Urothelium cell line (cell line): Measurements from ENCODE around the gene THSD4.
A peak's percentile ranks its signal among the peaks of the same experiment; 100 is the strongest.
"Not testable (repeated sequence)": the region's sequence is repeated elsewhere in the genome, so short reads cannot be mapped to it uniquely, and the experiment has no call there.

Experiments
- DNase-seq: peaks from one replicate; pipeline ENCODE4 v3.0.0; 2011; ENCODE audit warnings: low spot score, mixed read lengths
- FAIRE-seq: peaks from 2 replicates; lab custom pipeline; 2011; peaks lifted over from hg19 to GRCh38; lab: Jason Lieb, UNC

THSD4 gene

DNA sequence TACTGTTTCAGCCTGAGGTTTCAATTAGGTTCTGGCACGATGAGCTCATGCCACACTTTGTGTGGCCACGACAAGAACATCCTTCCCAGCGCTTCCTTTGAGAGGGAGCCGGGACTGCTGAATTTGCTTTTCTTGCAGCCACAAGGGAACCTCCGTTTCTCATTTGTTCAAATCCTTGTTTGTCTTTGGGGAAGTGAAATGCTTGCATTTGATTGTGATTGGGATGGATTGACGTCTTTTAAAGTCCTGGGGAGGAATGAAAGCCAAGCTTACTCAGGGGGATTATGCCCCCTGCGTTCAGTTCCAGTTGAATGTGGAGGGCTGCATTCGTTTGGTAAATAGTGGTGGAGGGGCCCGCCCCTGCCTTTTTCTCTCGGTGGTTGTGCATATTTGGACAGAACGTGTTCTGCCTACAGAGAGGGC is 277.6 kb downstream of the THSD4 start:
- no peak for DNase-seq
- FAIRE-seq = no peak

- no peak for FAIRE-seq
- no peak for DNase-seq
These were observed 278.1 kb downstream of the THSD4 start for GRCh38 chr15:71393383-71393782.

DNA sequence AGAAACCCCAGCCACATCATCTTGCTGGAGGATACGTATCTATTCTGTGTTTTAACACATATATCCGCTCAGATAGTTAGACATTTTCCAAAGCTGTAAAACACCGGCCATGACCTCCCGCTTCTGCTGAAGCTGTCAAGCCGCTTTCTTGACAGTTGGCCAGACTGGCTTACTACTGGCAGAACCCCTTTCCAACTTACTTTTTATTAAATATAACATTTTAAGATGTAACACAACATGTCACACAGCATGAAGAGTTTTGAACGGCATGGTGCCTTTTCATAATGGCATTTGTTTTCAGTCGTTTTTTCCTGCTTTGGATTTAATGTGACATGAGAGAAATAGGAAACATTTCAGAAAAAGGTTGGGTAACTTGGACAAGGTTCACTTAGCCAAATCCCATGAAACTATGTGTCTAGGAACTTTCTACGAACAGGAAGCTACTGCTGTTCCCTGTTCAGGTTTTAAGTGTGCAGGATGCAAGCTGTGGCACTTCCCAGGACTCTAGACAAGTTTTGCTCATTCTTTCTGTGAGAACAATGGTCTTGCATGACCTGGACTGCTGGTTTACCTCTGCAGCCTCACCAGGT is 281.4 kb downstream of the THSD4 start:
- DNase-seq (no peak), FAIRE-seq (peak; percentile 63)

GRCh38 chr15:71397377-71397776 is 282.1 kb downstream of the THSD4 start:
- no peak for FAIRE-seq
- DNase-seq = no peak

DNA sequence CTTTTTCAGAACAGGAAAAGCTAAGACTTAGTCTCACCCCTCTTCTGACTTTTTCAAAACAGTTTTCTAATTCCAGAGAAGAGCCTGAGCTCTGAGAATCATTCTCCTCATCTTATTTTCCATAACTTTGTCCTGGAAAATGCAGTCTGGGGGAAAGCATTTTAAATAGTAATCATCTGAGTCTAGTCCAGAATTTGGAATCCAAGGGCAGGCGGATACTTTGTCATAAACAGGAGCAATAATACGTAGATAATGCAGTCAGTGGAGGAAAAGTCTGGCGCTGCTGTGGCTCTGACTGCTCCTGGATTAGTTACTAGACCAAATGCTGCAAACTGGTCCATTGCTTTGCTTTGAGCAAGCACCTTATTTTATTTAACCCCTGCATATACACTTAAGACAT is 285.0 kb downstream of the THSD4 start:
- no peak for FAIRE-seq
- DNase-seq = no peak

DNA sequence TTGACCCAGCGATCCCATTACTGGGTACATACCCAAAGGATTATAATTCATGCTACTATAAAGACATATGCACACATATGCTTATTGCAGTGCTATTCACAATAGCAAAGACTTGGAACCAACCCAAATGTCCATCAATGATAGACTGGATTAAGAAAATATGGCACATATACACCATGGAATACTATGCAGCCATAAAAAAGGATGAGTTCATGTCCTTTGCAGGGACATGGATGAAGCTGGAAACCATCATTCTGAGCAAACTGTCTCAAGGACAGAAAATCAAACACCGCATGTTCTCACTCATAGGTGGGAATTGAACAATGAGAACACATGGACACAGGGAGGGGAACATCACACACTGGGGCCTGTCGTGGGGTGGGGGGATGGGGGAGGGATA is 286.5 kb downstream of the THSD4 start:
- DNase-seq, FAIRE-seq: not testable (repeated sequence)

- FAIRE-seq = no peak
- no peak for DNase-seq
These were observed 294.3 kb downstream of the THSD4 start for GRCh38 chr15:71409541-71409940.

DNA sequence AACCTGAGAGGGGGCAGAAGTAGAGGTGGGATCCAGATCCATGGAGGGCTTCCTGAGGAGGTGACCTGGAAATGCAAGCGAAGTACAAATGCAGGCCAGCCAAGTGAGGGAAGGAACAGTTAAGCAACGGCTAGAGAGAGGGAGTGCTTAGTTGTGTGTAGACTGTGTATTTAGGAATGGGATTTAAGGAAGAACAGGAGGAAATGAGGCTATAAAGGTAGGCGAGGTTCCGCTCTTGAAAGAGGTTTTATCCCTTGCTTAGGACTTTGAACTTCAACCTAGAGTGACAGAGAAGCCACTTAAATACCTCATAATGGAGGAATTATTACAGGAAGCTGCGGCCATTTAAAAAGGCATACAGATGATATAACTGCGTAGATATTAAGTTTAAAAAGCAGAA is 295.1 kb downstream of the THSD4 start:
- DNase-seq = no peak
- FAIRE-seq = no peak

DNA sequence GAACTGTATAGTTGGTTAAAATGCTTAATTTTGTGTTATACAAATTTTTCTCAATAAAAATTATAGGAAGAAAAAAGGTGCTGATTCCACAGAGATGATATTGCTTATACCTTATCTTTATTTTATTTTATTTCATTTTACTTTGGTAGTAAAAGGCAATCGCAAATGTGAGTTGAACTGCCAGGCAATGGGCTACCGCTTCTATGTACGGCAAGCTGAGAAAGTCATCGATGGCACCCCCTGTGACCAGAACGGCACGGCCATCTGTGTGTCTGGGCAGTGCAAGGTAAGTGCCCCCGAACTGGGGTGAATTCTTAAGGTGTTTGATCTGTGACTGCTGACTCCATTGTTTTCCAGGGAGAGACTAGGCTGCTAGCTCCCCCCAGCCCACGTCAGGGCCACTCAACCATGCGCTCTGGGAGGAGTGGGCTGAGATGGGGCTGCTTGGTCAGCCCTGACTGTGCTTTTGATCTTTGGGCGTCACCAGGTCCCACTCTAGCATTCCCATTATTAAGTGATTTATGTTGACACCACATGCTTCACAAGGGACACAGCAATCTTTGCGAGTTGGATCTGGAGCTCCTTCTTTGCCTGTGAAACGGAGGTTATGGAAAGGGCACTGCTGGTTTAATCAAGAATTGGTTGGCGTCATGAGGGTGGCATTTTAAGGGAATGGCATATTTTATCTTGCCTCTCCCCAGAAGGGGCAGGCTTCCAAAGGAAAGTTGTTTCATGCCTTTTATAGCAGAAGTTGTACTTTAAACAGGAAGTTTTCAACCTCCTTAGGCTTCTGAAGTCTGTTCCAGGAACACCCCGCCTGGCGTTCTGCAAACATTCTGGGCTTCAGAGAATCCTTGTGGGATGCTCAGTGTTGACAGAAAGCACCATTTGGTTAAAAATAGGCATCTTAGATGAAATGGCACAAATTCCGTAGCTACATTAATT is 296.5 kb downstream of the THSD4 start:
- FAIRE-seq (no peak), DNase-seq (no peak)

DNA sequence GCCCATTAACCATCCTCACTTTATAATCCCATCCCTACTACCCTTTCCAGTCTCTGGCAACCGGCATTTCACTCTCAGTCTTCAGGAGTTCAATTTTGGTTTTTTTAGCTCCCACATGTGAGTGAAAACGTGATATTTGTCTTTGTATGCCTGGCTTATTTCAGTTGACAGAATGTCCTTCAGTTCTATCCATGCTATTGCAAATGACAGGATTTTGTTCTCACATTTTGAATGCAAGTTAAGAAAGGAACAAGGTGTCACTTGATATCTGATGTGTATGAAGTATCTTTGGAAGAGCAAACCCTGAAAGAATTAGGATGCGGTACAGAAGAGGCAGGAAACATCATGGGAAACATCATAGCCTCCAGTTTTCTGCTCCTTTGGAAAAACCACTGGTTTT is 298.1 kb downstream of the THSD4 start:
- DNase-seq (no peak), FAIRE-seq (no peak)

DNA sequence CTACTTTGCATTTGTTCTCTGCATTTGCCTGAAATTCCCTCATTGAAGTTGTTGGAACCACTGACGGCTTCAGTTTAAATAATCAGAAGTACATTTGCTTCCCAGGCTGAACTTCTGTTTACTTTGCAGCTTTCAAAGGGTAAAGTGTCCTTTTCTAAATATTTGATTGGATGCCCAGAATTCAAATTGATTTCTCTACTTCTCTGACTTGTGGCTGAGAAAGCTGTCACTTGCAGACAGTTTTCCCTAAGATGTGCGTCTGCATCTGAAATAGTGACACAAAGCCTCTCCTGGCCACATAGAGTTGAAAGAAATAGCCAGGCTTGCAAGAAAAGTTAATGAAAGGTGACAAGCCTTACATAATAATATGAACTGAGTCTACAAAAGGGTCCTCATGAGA is 299.6 kb downstream of the THSD4 start:
- FAIRE-seq (no peak), DNase-seq (no peak)

GRCh38 chr15:71422530-71423259 is 307.4 kb downstream of the THSD4 start:
- no peak for DNase-seq
- FAIRE-seq = no peak

- DNase-seq = no peak
These were observed 309.5 kb downstream of the THSD4 start for GRCh38 chr15:71424765-71425164.

DNA sequence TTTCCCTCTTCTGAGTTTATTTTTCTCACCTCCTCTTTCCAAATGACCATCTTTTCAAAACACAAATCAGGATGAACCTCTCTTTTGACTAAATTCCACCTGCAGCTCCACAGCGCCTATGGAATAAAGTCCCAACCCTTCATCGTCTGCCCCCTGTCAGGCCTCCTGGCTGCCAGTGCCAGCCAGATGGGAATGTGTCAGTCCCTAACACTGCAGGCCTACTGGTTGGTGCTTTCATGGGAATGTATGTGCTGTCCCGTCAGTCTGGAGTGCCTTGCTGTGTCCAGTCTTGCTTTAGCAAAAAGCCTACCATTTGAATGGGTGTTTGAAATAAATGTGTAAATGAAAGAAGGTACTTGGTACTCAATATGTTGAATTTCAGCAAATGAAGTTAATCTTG is 310.1 kb downstream of the THSD4 start:
- FAIRE-seq = no peak
- DNase-seq = no peak

More at GRCh38 chr15:71424765-71425164, 309.5 kb downstream of the THSD4 start:
- FAIRE-seq = no peak

GRCh38 chr15:71426792-71427191 is 311.5 kb downstream of the THSD4 start:
- DNase-seq (no peak), FAIRE-seq (no peak)

DNA sequence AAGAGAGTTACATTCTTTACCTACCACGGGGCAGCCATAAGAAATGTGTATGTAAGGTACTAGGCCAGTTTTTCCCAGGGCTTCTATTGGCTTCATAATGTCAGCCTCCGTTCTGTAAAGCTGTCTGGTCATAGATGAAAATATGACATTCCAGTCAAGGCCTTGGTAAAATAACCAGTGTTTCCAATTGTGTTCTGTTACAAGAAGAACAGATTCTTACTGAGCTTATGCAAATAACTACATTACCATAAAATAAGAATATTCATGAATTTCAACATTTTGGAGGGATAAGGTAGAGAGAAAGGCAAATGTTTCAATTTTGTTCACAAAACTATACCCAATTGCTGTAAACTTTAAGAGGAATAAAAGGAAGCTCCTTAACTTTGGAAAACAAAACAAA is 315.5 kb downstream of the THSD4 start:
- no peak for DNase-seq

DNA sequence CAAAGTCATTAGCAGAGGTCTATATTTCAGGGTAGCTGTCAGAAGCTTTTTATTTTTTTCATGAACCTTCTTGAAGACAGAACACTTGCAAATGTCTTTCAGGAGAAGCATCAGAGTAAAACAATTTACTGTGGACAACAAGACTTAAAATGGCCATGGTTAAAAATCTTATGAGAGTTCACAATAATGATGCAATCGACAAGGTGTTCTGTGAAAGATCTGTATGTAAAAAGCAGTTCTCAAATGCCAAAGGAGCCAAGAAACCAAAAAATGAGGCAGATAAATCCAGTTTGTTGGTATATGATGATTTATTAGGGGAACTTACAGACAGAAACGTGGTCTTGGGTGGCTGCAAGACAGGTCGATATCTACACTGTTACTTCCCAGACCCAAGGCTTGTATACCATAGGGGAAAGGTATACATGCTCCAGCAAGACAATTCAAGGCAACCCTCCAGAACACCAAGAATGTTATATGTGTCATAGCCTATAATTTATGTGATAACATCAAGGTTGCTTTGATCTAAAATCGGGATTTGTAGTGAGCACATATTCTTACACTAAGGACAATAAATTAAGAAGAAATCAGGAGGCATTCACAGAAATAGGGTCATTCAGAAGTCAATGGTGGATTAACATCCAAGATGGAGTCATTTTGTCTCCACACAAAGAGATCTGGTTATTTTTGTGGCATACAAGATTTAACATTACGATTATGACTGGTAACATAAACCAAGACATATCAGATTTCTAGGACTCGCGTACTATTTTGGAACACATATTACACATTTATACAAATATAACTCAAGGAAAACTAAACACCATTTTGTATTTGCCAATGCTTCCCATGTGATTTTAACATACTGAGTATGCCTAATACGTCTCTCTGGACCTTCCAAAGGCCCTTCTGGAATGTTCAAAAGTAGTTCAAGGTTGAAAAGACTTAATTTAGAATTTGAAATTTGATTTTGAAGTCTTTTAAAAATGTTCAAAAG is 316.4 kb downstream of the THSD4 start:
- FAIRE-seq = no peak

More for the DNA sequence above, 315.5 kb downstream of the THSD4 start:
- no peak for FAIRE-seq

GRCh38 chr15:71433402-71433801 is 318.1 kb downstream of the THSD4 start:
- no peak for FAIRE-seq
- no peak for DNase-seq

More for the DNA sequence above, 316.4 kb downstream of the THSD4 start:
- no peak for DNase-seq

DNA sequence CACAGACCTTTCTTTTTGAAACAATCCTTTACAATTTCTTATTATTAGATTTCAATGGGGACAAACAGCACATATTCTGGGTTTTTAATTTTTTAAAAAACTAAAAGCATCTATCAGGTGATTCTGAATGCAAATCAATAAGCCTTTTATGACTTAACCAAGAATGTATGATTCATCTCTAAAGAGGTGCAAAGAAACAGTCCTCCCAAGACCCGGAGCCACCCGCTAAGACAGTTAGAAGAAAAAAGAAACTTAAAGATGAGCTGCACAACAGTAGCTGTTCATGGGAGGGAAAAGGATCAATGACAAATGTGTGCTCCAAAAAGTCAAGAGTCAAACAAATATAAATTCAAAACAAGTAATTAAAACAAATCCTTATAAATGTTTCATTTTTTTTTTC is 319.5 kb downstream of the THSD4 start:
- DNase-seq = peak; percentile 39
- FAIRE-seq = no peak

DNA sequence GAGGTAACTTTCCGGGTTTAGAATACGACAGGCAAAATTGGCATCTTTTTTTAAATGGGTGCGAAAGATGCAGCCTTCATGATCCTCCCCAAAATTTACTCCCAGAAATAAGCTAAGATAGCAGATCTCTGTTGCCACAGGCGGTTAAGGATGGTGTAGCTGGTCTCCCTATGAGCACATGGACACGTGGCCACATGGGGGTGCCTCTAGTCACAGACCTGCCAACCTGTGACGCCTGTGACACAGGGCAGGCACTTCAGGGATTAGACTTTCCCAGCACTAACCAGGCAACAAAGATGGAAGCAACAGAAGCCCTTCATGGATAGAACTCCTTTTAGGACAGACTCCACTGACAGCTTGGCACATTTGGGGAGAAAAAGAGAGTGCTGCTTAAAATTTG is 320.3 kb downstream of the THSD4 start:
- FAIRE-seq (no peak), DNase-seq (no peak)
